ENCODE results near the gene JMJD8. TPM values are rescaled to one million over a fixed set of nuclear protein-coding genes. Genes with fewer than 3 reads are reported as not detected.

Gene JMJD8
- total and polyA plus RNA-seq, 10 of the 15 experiments (the other 5 are each of a cell fraction or from before 2014, with no cell fraction given), result 1.00 to 50.4 (median 30.7) TPM

DNA sequence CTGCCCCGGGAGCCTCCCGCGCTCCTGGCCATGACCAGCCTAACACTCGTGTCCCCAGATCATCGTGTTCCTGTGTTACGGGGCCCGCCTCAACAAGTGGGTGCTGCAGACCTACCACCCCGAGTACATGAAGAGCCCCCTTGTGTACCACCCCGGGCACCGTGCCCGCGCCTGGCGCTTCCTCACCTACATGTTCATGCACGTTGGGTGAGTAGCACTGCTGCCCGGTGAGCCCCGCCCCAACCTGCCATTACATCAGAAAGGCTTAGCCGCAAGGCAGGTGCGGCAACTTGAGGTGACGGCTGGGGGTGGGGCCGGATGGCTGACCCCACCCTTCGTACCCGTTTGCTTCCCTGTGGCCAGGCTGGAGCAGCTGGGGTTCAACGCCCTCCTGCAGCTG lies 7.2 kb downstream of the JMJD8 start:
- ATAC-seq (no peak), FAIRE-seq (no peak), DNase-seq (ENCODE audit: low read depth, low spot score) (no peak)
- Histone ChIP-seq H3K4me1 (ENCODE audit: control insufficient read depth, insufficient read depth, low read length) (peaks cover 7% of the 10 kb centered on the region), H2AFZ (ENCODE audit: control insufficient read depth, low read depth, low read length) (no peak overlapping the region), H3K79me2 (ENCODE audit: control insufficient read depth, insufficient read depth, low read length) (peaks cover 14% of the 10 kb centered on the region), H3K27me3 (replicated peaks in 1 of 2; ENCODE audit: control insufficient read depth in 2 of 2, insufficient read depth in 2 of 2, low read length in 1 of 2) (no peaks in the 10 kb centered on the region), H3K9me3 (replicated peaks; ENCODE audit: control insufficient read depth, insufficient read depth, low read length) (no peaks in the 10 kb centered on the region), H3K9ac (ENCODE audit: control insufficient read depth, insufficient read depth, low read length) (no peak overlapping the region), H3K4me3 (no peak overlapping the region), H3K36me3 (ENCODE audit: control insufficient read depth in 2 of 2, insufficient read depth in 2 of 2, low read length in 1 of 2) (peaks cover 0 to 8% of the 10 kb centered on the region in 2 experiments; a peak in 2 of 4 replicates), H4K20me1 (ENCODE audit: control insufficient read depth, insufficient read depth) (peaks cover 6% of the 10 kb centered on the region; the same call in 1 of the 2 replicates), H3K4me2 (ENCODE audit: control insufficient read depth, insufficient read depth) (no peak overlapping the region), H3K27ac (ENCODE audit: control insufficient read depth, insufficient read depth) (no peak overlapping the region)
- TF ChIP-seq WRNIP1 (IDR thresholded peaks at IDR 0.05; ENCODE audit: borderline replicate concordance, low read depth, low read length), result no peak
- TF ChIP-seq MEF2A (IDR thresholded peaks at IDR 0.05; ENCODE audit: insufficient read depth, low read depth, low read length), result no peak
- TF ChIP-seq STAT1 (conservative IDR thresholded peaks at IDR 0.05), result no peak
- TF ChIP-seq, protein P1, sequence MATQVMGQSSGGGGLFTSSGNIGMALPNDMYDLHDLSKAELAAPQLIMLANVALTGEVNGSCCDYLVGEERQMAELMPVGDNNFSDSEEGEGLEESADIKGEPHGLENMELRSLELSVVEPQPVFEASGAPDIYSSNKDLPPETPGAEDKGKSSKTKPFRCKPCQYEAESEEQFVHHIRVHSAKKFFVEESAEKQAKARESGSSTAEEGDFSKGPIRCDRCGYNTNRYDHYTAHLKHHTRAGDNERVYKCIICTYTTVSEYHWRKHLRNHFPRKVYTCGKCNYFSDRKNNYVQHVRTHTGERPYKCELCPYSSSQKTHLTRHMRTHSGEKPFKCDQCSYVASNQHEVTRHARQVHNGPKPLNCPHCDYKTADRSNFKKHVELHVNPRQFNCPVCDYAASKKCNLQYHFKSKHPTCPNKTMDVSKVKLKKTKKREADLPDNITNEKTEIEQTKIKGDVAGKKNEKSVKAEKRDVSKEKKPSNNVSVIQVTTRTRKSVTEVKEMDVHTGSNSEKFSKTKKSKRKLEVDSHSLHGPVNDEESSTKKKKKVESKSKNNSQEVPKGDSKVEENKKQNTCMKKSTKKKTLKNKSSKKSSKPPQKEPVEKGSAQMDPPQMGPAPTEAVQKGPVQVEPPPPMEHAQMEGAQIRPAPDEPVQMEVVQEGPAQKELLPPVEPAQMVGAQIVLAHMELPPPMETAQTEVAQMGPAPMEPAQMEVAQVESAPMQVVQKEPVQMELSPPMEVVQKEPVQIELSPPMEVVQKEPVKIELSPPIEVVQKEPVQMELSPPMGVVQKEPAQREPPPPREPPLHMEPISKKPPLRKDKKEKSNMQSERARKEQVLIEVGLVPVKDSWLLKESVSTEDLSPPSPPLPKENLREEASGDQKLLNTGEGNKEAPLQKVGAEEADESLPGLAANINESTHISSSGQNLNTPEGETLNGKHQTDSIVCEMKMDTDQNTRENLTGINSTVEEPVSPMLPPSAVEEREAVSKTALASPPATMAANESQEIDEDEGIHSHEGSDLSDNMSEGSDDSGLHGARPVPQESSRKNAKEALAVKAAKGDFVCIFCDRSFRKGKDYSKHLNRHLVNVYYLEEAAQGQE (IDR thresholded peaks at IDR 0.05; ENCODE audit: low read depth, low read length), result no peak
- TF ChIP-seq, protein P2, sequence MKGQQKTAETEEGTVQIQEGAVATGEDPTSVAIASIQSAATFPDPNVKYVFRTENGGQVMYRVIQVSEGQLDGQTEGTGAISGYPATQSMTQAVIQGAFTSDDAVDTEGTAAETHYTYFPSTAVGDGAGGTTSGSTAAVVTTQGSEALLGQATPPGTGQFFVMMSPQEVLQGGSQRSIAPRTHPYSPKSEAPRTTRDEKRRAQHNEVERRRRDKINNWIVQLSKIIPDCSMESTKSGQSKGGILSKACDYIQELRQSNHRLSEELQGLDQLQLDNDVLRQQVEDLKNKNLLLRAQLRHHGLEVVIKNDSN (IDR thresholded peaks at IDR 0.05; ENCODE audit: borderline replicate concordance, extremely low read length, insufficient read depth, low read depth, low read length), result no peak
- TF ChIP-seq NR2C2 (IDR thresholded peaks at IDR 0.05; ENCODE audit: borderline replicate concordance, control insufficient read depth, insufficient read length, low read depth), result no peak
- TF ChIP-seq HDGF (IDR thresholded peaks at IDR 0.05), result no peak
- no peak for TF ChIP-seq SUZ12 (IDR thresholded peaks at IDR 0.05; ENCODE audit: unreplicated experiment)
- TF ChIP-seq PAX5 (IDR thresholded peaks at IDR 0.05; ENCODE audit: borderline replicate concordance, low read depth, low read length), result no peak
- no peak for TF ChIP-seq NBN (IDR thresholded peaks at IDR 0.05)
- no peak for TF ChIP-seq SMARCA5 (IDR thresholded peaks at IDR 0.05)
- no peak for TF ChIP-seq SREBF2 (IDR thresholded peaks at IDR 0.05; ENCODE audit: low read length)
- SMC1A ChIA-PET (ENCODE audit: uncharacterized antibody, unreplicated experiment), result no interaction called here
- CTCF ChIA-PET, result no interaction called here
- WGBS (ENCODE audit: insufficient coverage, insufficient replicate concordance, low lambda C conversion rate, missing lambda C conversion rate), result 69% methylated on average over 23 of the region's 23 CpGs
- POLR2A ChIA-PET, result no interaction called here
- intact Hi-C loops (cut with micrococcal nuclease; ENCODE audit: unreplicated experiment) (no loop called here), in situ Hi-C loops (cut with MboI) (no loop called here)
- RAD21 ChIA-PET (ENCODE audit: unreplicated experiment), result no interaction called here
- no TSS peak for BruUV-seq (replicated peaks)
